Bronchial epithelial cell (primary cell): ENCODE results near the gene SFMBT1. TPM values are rescaled to one million over a fixed set of nuclear protein-coding genes. Genes with fewer than 3 reads are reported as not detected.

Experiments
- DNase-seq: peaks from one replicate; pipeline ENCODE4 v3.0.0-alpha.2; 2010; ENCODE audit warnings: low read depth
- FAIRE-seq: peaks from 2 replicates; lab custom pipeline; 2011; peaks lifted over from hg19 to GRCh38; lab: Jason Lieb, UNC
- H3K27me3 ChIP-seq: 2 replicates; pipeline ENCODE4 v1.5.1; 2011; ENCODE audit warnings: low read length; ENCODE audit not compliant: control insufficient read depth, insufficient read depth
- H3K36me3 ChIP-seq: 2 replicates; pipeline ENCODE4 v1.5.1; 2011; ENCODE audit warnings: low read length; ENCODE audit not compliant: control insufficient read depth, insufficient read depth
- H3K4me3 ChIP-seq: 2 replicates; pipeline ENCODE4 v1.5.1; 2011; ENCODE audit warnings: mild to moderate bottlenecking, low read depth, low read length, control low read depth
- CTCF ChIP-seq: IDR thresholded peaks from 2 replicates; pipeline ENCODE4 v1.5.1; 2011; ENCODE audit warnings: mild to moderate bottlenecking, moderate library complexity, low read length, control low read depth, inconsistent platforms; ENCODE audit not compliant: insufficient read depth, severe bottlenecking
- total RNA-seq: library from RNA; depleted of rRNA; stranded (reverse); fragments of >200 nt; gene quantifications from 2 replicates; pipeline ENCODE4 v1.2.1, GENCODE V29; 2014

Gene SFMBT1
- total RNA-seq, 1 donor from 2014 or later = 7.6 TPM

DNA sequence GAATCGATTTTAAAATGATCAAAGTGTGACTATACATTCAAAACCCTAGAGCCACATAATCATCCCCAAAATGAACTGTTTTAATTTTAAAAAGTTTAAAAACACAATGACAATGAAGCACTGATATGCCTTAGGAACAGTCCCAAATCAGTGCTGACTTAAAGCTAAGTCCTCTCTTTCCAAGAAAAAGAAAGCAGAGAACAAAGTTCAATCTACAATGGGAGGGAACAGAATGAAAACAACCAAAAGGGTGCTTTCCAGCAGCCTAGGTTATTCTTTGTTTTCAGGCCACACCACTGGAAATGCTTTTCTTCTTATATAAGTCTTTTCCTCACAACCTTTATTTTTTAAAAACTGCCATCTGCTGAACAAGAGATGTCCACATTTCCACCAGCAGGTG lies 141.3 kb downstream of the SFMBT1 start:
- H3K4me3 ChIP-seq = no peak overlapping the region
- DNase-seq (no peak), FAIRE-seq (no peak)
- TF ChIP-seq CTCF = no peak
- no peaks in the 10 kb centered on the region for H3K36me3 ChIP-seq
- H3K27me3 ChIP-seq = no peaks in the 10 kb centered on the region

DNA sequence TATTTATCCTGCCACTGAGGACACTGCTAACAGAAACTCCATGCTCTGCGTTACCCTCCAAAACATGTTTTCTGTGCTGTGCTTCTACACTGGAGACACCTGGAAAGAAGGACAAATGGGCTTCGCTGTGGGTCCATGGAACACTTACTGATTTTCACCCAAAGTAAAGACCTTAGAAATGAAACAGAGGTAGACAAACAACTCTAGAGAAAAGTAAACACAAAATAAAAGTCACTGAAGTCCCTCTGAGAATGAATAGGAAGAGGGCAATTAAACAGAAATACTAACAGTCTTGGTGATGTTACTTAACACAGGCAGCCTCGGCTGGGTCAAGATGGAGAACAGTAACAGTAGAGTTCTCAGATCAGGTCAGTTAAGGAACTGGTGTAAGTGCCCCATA lies 141.9 kb downstream of the SFMBT1 start:
- FAIRE-seq = no peak
- no peak for DNase-seq
- no peaks in the 10 kb centered on the region for H3K27me3 ChIP-seq
- no peak for TF ChIP-seq CTCF
- H3K4me3 ChIP-seq = no peak overlapping the region
- H3K36me3 ChIP-seq = no peaks in the 10 kb centered on the region

- no peaks in the 10 kb centered on the region for H3K36me3 ChIP-seq
- DNase-seq = peak; percentile 77
- FAIRE-seq = no peak
Observed at GRCh38 chr3:52897130-52898122, 148.4 kb downstream of the SFMBT1 start, which contains the start of gene STIMATE. TSS of gene STIMATE (minus strand) at chr3:52897548. CDS start at chr3:52897450, 98 bp downstream.

GRCh38 chr3:52896613-52897012 lies 149.3 kb downstream of the SFMBT1 start:
- Histone ChIP-seq H3K36me3 (no peaks in the 10 kb centered on the region), H3K27me3 (no peaks in the 10 kb centered on the region), H3K4me3 (peak overlapping the region; percentile 68)
- no peak for DNase-seq
- no peak for FAIRE-seq
- no peak for TF ChIP-seq CTCF

More at GRCh38 chr3:52897130-52898122, 148.4 kb downstream of the SFMBT1 start, which contains the start of gene STIMATE:
- Histone ChIP-seq H3K4me3 (peak within 1 kb of the TSS; percentile 68), H3K27me3 (no peaks in the 10 kb centered on the region)
- TF ChIP-seq CTCF = peak; percentile 1

GRCh38 chr3:52896151-52896550 lies 149.7 kb downstream of the SFMBT1 start:
- no peak overlapping the region for H3K4me3 ChIP-seq
- no peaks in the 10 kb centered on the region for H3K36me3 ChIP-seq
- DNase-seq (no peak), FAIRE-seq (no peak)
- H3K27me3 ChIP-seq = no peaks in the 10 kb centered on the region
- no peak for TF ChIP-seq CTCF
